CD4-positive, alpha-beta memory T cell (primary cell): Measurements from ENCODE around the gene DDN. TPM values are rescaled to one million over a fixed set of nuclear protein-coding genes. Genes with fewer than 3 reads are reported as not detected.

Experiments
- CTCF ChIA-PET: fragments of 350-600 bp; sonication (Branson Sonifier 250); formaldehyde crosslinking; loops from one replicate; lab custom pipeline; 2021; ENCODE audit warnings: inconsistent platforms; ENCODE audit not compliant: partially characterized antibody; lab: Charles Lee
- POLR2A ChIA-PET: fragments of 350-600 bp; sonication (Branson Sonifier 250); formaldehyde crosslinking; loops from one replicate; lab custom pipeline; 2021; ENCODE audit not compliant: partially characterized antibody; lab: Charles Lee
- DNase-seq, 5 donors: peaks; one replicate each; pipeline versions ENCODE4 v3.0.0 to v3.0.0-alpha.2; 2020 to 2022; ENCODE audit warnings: mixed read lengths in 1 of 5
- H3K27ac ChIP-seq: one replicate; pipeline ENCODE4 v1.7.0; 2013; ENCODE audit warnings: low read depth, low read length
- H3K27me3 ChIP-seq: 2 replicates; pipeline ENCODE4 v1.7.0; 2013; ENCODE audit warnings: mild to moderate bottlenecking, low read length, moderate library complexity; ENCODE audit not compliant: insufficient read depth
- H3K36me3 ChIP-seq: 2 replicates; pipeline ENCODE4 v1.7.0; 2013; ENCODE audit warnings: mild to moderate bottlenecking, low read length, moderate library complexity; ENCODE audit not compliant: insufficient read depth
- H3K4me1 ChIP-seq: 2 replicates; pipeline ENCODE4 v1.7.0; 2013; ENCODE audit warnings: mild to moderate bottlenecking, low read length, moderate library complexity; ENCODE audit not compliant: insufficient read depth
- H3K4me3 ChIP-seq, 2 donors: one replicate each; pipeline ENCODE4 v1.7.0; 2013; ENCODE audit warnings: low read length in 2 of 2, mild to moderate bottlenecking in 1 of 2
- H3K9me3 ChIP-seq, 2 donors: one replicate each; pipeline ENCODE4 v1.7.0; 2013; ENCODE audit warnings: low read length in 2 of 2, control low read depth in 1 of 2; ENCODE audit not compliant: control insufficient read depth in 1 of 2
- H3K27ac Mint-ChIP-seq, 7 donors: one replicate each; pipeline ENCODE4 v1.8.0; 2020 to 2021; ENCODE audit warnings: mixed read lengths in 7 of 7, mild to moderate bottlenecking in 6 of 7, inconsistent platforms in 3 of 7, moderate library complexity in 3 of 7
- H3K27me3 Mint-ChIP-seq, 2 donors: one replicate each; pipeline ENCODE4 v1.8.0; 2020 to 2021; ENCODE audit warnings: mixed read lengths in 2 of 2
- H3K36me3 Mint-ChIP-seq, 2 donors: one replicate each; pipeline ENCODE4 v1.8.0; 2020 to 2021; ENCODE audit warnings: mixed read lengths in 2 of 2, inconsistent platforms in 1 of 2, mild to moderate bottlenecking in 1 of 2
- H3K4me1 Mint-ChIP-seq, 4 donors: one replicate each; pipeline ENCODE4 v1.8.0; 2020 to 2021; ENCODE audit warnings: mixed read lengths in 4 of 4, mild to moderate bottlenecking in 1 of 4
- H3K4me3 Mint-ChIP-seq, 8 donors: one replicate each; pipeline ENCODE4 v1.8.0; 2020 to 2021; ENCODE audit warnings: mixed read lengths in 8 of 8, mild to moderate bottlenecking in 7 of 8, moderate library complexity in 6 of 8, inconsistent platforms in 3 of 8
- H3K9me3 Mint-ChIP-seq, 8 donors: one replicate each; pipeline ENCODE4 v1.8.0; 2020 to 2021; ENCODE audit warnings: mixed read lengths in 8 of 8, mild to moderate bottlenecking in 5 of 8, inconsistent platforms in 3 of 8, moderate library complexity in 1 of 8
- intact Hi-C: fragments of 100-400 bp; cut with micrococcal nuclease; formaldehyde crosslinking; loops from one replicate; pipeline ENCODE4 v1.15.1; 2023
- polyA plus RNA-seq, 2 donors: library from polyadenylated mRNA; unstranded; fragments of 300-500 nt; fragmentation: Illumina TruSeq; gene quantifications; one replicate each; pipeline ENCODE4 v1.2.3, GENCODE V29; 2021
- total RNA-seq, 2 experiments: library from RNA; stranded (reverse); gene quantifications; one replicate each; pipeline ENCODE4 v1.2.3, GENCODE V29; 2021

DDN gene
- total and polyA plus RNA-seq, 4 experiments from 2014 or later = not detected

DNA sequence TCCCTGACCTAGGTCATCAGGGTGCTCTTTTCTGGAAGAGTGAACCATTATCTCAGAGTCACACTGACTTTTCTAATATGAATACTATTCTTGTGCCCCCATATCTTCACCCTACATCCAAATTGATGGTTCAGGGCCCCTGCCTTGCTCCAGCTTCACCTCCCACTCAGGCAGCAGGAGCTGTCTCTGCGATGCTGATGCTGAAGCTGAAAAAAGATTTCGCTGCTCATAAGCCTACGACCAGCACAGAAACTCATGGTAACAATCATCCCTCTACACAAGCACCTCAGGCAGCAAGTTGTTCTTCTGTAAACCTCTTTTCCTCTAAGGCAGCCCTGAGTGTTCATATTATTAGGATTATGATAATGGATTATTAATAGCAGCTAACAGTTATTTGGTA is 45.1 kb downstream of the DDN start:
- no peaks in the 10 kb centered on the region for H3K9me3 ChIP-seq
- H3K4me3 ChIP-seq = no peak overlapping the region
- CTCF ChIA-PET = interaction anchor here (1.2 to 2.3 kb wide), 2 partner anchors 14 to 63 kb away, joined by 3 to 6 read pairs; no protein-coding TSS in a partner anchor
- no peak overlapping the region for H3K27ac ChIP-seq
- H3K4me3 Mint-ChIP-seq = no peak overlapping the region
- no peaks in the 10 kb centered on the region for H3K27me3 Mint-ChIP-seq
- H3K36me3 Mint-ChIP-seq = peaks cover 9 to 37% of the 10 kb centered on the region in 2 donors
- H3K27me3 ChIP-seq = no peaks in the 10 kb centered on the region
- intact Hi-C loops = no loop called here
- H3K4me1 ChIP-seq = peaks cover 34% of the 10 kb centered on the region
- peaks cover 31 to 66% (median 45%) of the 10 kb centered on the region in 4 donors for H3K4me1 Mint-ChIP-seq
- H3K36me3 ChIP-seq = no peaks in the 10 kb centered on the region
- POLR2A ChIA-PET = interaction anchor here (1.0 to 1.2 kb wide), 2 partner anchors 16 to 89 kb away, joined by 3 to 4 read pairs; partner anchors contain the start of gene RND1
- DNase-seq = no peak
- peaks cover 0 to 3% (median 0%) of the 10 kb centered on the region in 8 donors for H3K9me3 Mint-ChIP-seq
- H3K27ac Mint-ChIP-seq = peak overlapping the region in 3 of 7 donors; percentile 77 to 90 (median 86)

DNA sequence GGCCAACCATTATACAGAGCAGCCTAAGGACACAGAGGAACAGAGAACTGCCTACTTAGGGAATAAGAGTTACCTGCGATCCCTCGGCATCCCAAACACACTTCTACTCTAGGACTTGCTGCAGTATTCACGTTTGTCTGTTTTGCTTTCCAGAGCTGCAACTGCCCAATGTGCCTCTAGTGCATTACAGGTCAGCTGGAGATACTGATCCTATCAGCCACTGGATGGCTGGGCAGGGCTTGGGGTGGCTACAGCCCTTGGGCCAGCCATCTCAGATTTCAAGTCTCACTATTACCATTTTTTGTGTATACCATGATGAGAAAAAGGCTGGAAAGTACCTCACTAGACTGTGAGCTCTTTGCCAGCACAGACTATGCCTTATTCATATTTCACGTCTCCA is 46.5 kb downstream of the DDN start:
- H3K27me3 ChIP-seq = no peaks in the 10 kb centered on the region
- no peak overlapping the region for H3K27ac ChIP-seq
- peaks cover 14 to 42% of the 10 kb centered on the region in 2 donors for H3K36me3 Mint-ChIP-seq
- peaks cover 31 to 67% (median 49%) of the 10 kb centered on the region in 4 donors for H3K4me1 Mint-ChIP-seq
- peak overlapping the region in 1 of 7 donors; percentile 57 for H3K27ac Mint-ChIP-seq
- no peak overlapping the region for H3K4me3 ChIP-seq
- ChIA-PET POLR2A (interaction anchor here (0.8 to 1.4 kb wide), 2 partner anchors 27 to 178 kb away, joined by 3 to 4 read pairs; partner anchors contain the start of gene TUBA1B), CTCF (interaction anchor here (0.6 to 2.3 kb wide), 5 partner anchors 12 to 99 kb away, joined by 3 to 12 read pairs (median 4); no protein-coding TSS in a partner anchor)
- no peaks in the 10 kb centered on the region for H3K36me3 ChIP-seq
- peaks cover 38% of the 10 kb centered on the region for H3K4me1 ChIP-seq
- intact Hi-C loops = no loop called here
- H3K9me3 ChIP-seq = no peaks in the 10 kb centered on the region
- DNase-seq = no peak
- H3K9me3 Mint-ChIP-seq = peaks cover 0 to 3% (median 0%) of the 10 kb centered on the region in 8 donors
- H3K27me3 Mint-ChIP-seq = no peaks in the 10 kb centered on the region
- no peak overlapping the region for H3K4me3 Mint-ChIP-seq

DNA sequence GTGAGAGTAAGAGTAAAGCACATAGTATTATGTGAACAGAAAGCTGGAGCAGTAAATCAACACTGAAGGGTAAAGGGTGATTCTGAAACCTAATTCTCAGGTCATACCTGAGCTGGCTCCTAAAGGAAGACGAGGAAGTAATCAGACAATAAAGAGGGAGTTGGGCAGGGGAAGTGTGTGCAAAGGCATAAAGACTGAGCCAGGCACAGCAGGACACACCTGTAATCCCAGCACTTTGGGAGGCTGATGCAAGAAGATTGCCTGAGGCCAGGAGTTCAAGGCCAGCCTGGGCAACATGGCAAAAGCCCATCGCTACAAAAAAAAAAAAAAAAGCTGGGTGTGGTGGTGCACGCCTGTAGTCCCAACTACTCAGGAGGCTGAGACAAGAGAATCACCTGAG is 51.4 kb downstream of the DDN start:
- no peaks in the 10 kb centered on the region for H3K27me3 Mint-ChIP-seq
- no peaks in the 10 kb centered on the region for H3K27me3 ChIP-seq
- H3K4me1 Mint-ChIP-seq = peaks cover 22 to 48% (median 36%) of the 10 kb centered on the region in 4 donors
- H3K36me3 Mint-ChIP-seq = peaks cover 11 to 33% of the 10 kb centered on the region in 2 donors
- CTCF ChIA-PET = interaction anchor here (0.6 to 2.5 kb wide), 6 partner anchors 11 to 57 kb away, joined by 3 to 11 read pairs (median 5); no protein-coding TSS in a partner anchor
- H3K4me3 ChIP-seq = no peak overlapping the region
- H3K4me1 ChIP-seq = peaks cover 8% of the 10 kb centered on the region
- no peak overlapping the region for H3K27ac ChIP-seq
- intact Hi-C loops = no loop called here
- POLR2A ChIA-PET = no interaction called here
- peak overlapping the region in 5 of 7 donors; percentile 1 to 65 (median 34) for H3K27ac Mint-ChIP-seq
- no peak overlapping the region for H3K4me3 Mint-ChIP-seq
- no peaks in the 10 kb centered on the region for H3K9me3 ChIP-seq
- no peak for DNase-seq
- H3K9me3 Mint-ChIP-seq = no peaks in the 10 kb centered on the region
- no peaks in the 10 kb centered on the region for H3K36me3 ChIP-seq

DNA sequence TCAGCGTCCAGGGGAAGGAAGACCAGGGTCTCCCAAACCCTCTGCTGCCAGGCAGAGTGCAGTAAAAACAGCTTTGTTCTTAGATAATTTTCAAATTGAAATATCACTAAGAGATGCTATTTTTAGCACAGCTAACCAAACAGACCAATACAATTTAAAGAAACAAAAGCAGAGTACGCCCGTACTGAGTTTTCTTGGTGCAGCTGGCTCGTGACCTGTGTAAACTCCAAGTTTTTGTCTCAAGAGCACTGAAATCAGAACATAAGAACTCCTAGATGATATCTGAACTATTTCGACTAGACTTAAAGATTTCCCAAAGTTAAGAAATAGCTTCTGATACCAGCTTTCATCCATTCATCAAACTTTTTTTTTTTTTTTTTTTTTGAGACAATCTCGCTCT is 52.2 kb downstream of the DDN start:
- Histone ChIP-seq H3K9me3 (no peaks in the 10 kb centered on the region), H3K4me3 (no peak overlapping the region), H3K36me3 (no peaks in the 10 kb centered on the region), H3K4me1 (peaks cover 8% of the 10 kb centered on the region), H3K27ac (no peak overlapping the region), H3K27me3 (no peaks in the 10 kb centered on the region)
- DNase-seq = no peak
- intact Hi-C loops = no loop called here
- Mint-ChIP-seq H3K9me3 (peaks cover 0 to 1% (median 0%) of the 10 kb centered on the region in 8 donors), H3K4me3 (no peak overlapping the region), H3K27ac (peak overlapping the region in 4 of 7 donors; percentile 10 to 61 (median 52)), H3K27me3 (no peaks in the 10 kb centered on the region), H3K36me3 (peaks cover 9 to 32% of the 10 kb centered on the region in 2 donors), H3K4me1 (peaks cover 20 to 40% (median 32%) of the 10 kb centered on the region in 4 donors)
- ChIA-PET POLR2A (no interaction called here), CTCF (interaction anchor here (1.7 to 2.5 kb wide), 4 partner anchors 11 to 56 kb away, joined by 5 to 11 read pairs (median 8); a partner anchor contains a TSS)

DNA sequence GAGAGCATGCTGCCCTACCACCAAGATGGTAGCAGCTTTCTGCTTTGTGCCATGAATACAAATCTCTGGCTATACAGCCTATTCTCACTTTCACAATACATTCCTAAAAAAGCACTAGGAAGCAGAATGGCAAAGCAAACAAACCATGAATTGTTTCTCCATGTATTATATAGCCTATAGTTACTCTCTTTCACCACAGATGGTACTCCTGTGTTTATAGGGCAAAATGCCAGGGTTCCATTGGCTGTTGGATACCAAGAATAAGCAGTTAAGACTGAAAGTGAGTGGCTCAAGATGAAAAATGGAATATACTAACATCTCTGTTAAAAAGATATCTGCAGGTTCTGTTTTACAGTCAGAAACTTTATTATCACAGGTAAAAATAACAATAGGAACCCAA is 53.0 kb downstream of the DDN start:
- ChIA-PET POLR2A (no interaction called here), CTCF (interaction anchor here (0.8 to 2.5 kb wide), 6 partner anchors 10 to 142 kb away, joined by 3 to 11 read pairs (median 6); a partner anchor contains a TSS)
- no peaks in the 10 kb centered on the region for H3K27me3 ChIP-seq
- no peaks in the 10 kb centered on the region for H3K27me3 Mint-ChIP-seq
- peaks cover 9 to 34% of the 10 kb centered on the region in 2 donors for H3K36me3 Mint-ChIP-seq
- no peak overlapping the region for H3K4me3 ChIP-seq
- no peaks in the 10 kb centered on the region for H3K36me3 ChIP-seq
- H3K4me3 Mint-ChIP-seq = no peak overlapping the region
- DNase-seq = no peak
- peak overlapping the region in 5 of 7 donors; percentile 10 to 72 (median 61) for H3K27ac Mint-ChIP-seq
- intact Hi-C loops = no loop called here
- no peaks in the 10 kb centered on the region for H3K9me3 ChIP-seq
- H3K4me1 ChIP-seq = peaks cover 8% of the 10 kb centered on the region
- H3K27ac ChIP-seq = no peak overlapping the region
- peaks cover 0 to 1% (median 0%) of the 10 kb centered on the region in 8 donors for H3K9me3 Mint-ChIP-seq
- peaks cover 20 to 38% (median 31%) of the 10 kb centered on the region in 4 donors for H3K4me1 Mint-ChIP-seq

Other genes starting within 250 kb of the DDN start
- gene ADCY6, start 210.3 kb downstream of the DDN start, total RNA-seq = not detected
- not detected for gene ADCY6, start 210.3 kb downstream of the DDN start, polyA plus RNA-seq
- gene CACNB3, start 180.9 kb downstream of the DDN start, total RNA-seq = 10 to 100 TPM; 17.2 to 17.9 TPM
- gene CACNB3, start 180.9 kb downstream of the DDN start, polyA plus RNA-seq = 1 to 10 TPM; 1.5 to 4.0 TPM
- 100 to 1,000 TPM; 154 to 158 TPM for gene DDX23, start 147.2 kb downstream of the DDN start, total RNA-seq
- 10 to 100 TPM; 14.3 to 57.2 TPM for gene DDX23, start 147.2 kb downstream of the DDN start, polyA plus RNA-seq
- gene RND1, start 133.5 kb downstream of the DDN start, total RNA-seq = 1 to 10 TPM in 1 of 2 experiments, under 1 TPM in 1; 0.89 to 1.4 TPM
- gene RND1, start 133.5 kb downstream of the DDN start, polyA plus RNA-seq = 1 to 10 TPM in 1 of 2 donors, under 1 TPM in 1; 0.85 to 2.6 TPM
- 10 to 100 TPM; 77.7 to 81.1 TPM for gene FKBP11, start 73.9 kb downstream of the DDN start, total RNA-seq
- 100 to 1,000 TPM; 212 to 238 TPM for gene FKBP11, start 73.9 kb downstream of the DDN start, polyA plus RNA-seq
- 10 to 100 TPM; 69.8 to 77.5 TPM for gene ARF3, start 41.9 kb downstream of the DDN start, total RNA-seq
- gene ARF3, start 41.9 kb downstream of the DDN start, polyA plus RNA-seq = 10 to 100 TPM; 22.6 to 31.2 TPM
- 10 to 100 TPM; 12.9 to 13.0 TPM for gene WNT10B, start 27.6 kb downstream of the DDN start, total RNA-seq
- under 1 TPM; 0.56 to 0.72 TPM for gene WNT10B, start 27.6 kb downstream of the DDN start, polyA plus RNA-seq
- gene WNT1, start 21.1 kb downstream of the DDN start, total RNA-seq = 1 to 10 TPM; 1.8 to 2.8 TPM
- 1 to 10 TPM in 1 of 2 donors, under 1 TPM in 1; 0.55 to 1.1 TPM for gene WNT1, start 21.1 kb downstream of the DDN start, polyA plus RNA-seq
- 10 to 100 TPM; 48.9 to 53.7 TPM for gene PRKAG1, start 19.4 kb upstream of the DDN start, total RNA-seq
- gene PRKAG1, start 19.4 kb upstream of the DDN start, polyA plus RNA-seq = 10 to 100 TPM; 47.8 to 50.3 TPM
- 100 to 1,000 TPM; 133 to 159 TPM for gene KMT2D, start 61.4 kb upstream of the DDN start, total RNA-seq
- 10 to 100 TPM in 1 of 2 donors, under 1 TPM in 1; 0.16 to 26.7 TPM for gene KMT2D, start 61.4 kb upstream of the DDN start, polyA plus RNA-seq
- 1 to 10 TPM; 2.7 to 2.9 TPM for gene RHEBL1, start 70.6 kb upstream of the DDN start, total RNA-seq
- gene RHEBL1, start 70.6 kb upstream of the DDN start, polyA plus RNA-seq = 10 to 100 TPM in 1 of 2 donors, 1 to 10 TPM in 1; 9.2 to 10.5 TPM
- gene DHH, start 95.4 kb upstream of the DDN start, total RNA-seq = under 1 TPM; 0.35 to 0.44 TPM
- gene DHH, start 95.4 kb upstream of the DDN start, polyA plus RNA-seq = not detected
- 100 to 1,000 TPM; 222 to 226 TPM for gene LMBR1L, start 111.5 kb upstream of the DDN start, total RNA-seq
- 10 to 100 TPM; 35.9 to 46.5 TPM for gene LMBR1L, start 111.5 kb upstream of the DDN start, polyA plus RNA-seq
- 100 to 1,000 TPM; 332 to 361 TPM for gene TUBA1B, start 132.0 kb upstream of the DDN start, total RNA-seq
- 100 to 1,000 TPM; 411 to 573 TPM for gene TUBA1B, start 132.0 kb upstream of the DDN start, polyA plus RNA-seq
- gene TUBA1A, start 189.7 kb upstream of the DDN start, total RNA-seq = 100 to 1,000 TPM in 1 of 2 experiments, 10 to 100 TPM in 1; 97.5 to 102 TPM
- 100 to 1,000 TPM; 164 to 315 TPM for gene TUBA1A, start 189.7 kb upstream of the DDN start, polyA plus RNA-seq